GM19328 (cell line): ENCODE measurements around the gene LPP.

ENCODE experiments used
- ATAC-seq: cut with Tn5 transposase; IDR thresholded peaks from one replicate; pipeline ENCODE4 v1.9.1; 2021; ENCODE audit warnings: mild to moderate bottlenecking, moderate library complexity; ENCODE audit not compliant: unreplicated experiment

LPP gene

GRCh38 chr3:188721312-188721711, 567.4 kb downstream of the LPP start:
- no peak for ATAC-seq

- no peak for ATAC-seq
Measured at GRCh38 chr3:188721990-188722389, 568.0 kb downstream of the LPP start.

DNA sequence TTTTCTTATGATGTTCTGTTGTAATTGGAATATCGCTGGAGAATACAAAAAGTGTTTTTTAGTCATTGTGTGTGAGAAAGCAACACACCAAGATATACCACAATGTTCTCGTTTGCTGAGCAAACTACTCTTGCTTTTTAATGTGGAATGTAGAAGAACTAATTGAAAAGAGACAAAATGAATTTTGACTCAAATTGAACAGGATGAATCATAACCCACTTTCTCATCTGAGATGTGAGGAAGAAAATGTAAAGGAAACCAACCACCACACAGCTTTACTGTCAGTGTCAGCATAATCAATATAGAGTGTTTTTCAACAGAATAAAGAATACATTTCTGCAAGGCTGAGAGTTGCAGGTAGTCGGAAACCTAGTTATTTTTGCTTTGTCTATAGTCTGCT, 569.0 kb downstream of the LPP start:
- no peak for ATAC-seq

GRCh38 chr3:188727052-188727451, 573.1 kb downstream of the LPP start:
- no peak for ATAC-seq

GRCh38 chr3:188728371-188728896, 574.5 kb downstream of the LPP start:
- ATAC-seq, result no peak

DNA sequence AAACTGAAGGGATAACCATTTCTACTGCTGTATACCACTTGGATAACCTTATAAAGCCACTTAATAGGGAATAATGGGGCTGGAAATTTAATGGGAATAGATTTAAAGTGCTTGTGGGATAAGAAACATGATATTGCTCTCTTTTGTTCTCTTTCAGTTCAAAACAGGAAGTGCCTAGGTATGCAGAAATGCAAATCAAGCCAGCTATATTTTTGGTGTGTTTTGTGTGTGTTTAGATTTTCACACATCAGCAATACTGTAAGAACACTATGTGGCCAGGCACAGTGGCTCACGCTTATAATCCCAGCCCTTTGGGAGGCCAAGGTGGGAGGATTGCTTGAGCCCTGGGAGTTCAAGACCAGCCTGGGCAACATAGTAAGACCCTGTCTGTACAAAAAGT, 575.5 kb downstream of the LPP start:
- no peak for ATAC-seq

DNA sequence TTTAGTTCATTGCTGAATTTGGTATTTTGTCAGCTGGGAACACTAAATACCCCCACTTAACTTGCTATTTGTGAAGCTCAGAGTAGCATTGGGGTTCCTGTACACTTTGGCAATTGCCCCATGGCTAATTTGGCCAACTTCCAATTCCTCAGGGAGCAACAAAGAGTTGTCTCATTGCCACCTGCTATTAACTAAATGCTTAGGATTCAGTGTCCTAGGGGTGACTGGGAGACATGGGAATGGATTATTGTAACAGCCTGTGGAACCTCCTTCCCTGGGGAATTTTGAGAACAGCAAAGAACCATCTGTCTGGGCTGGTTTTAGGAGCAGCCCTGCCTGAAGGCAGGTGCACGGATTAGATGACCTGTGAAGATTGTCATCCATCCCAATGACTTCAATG, 580.4 kb downstream of the LPP start:
- ATAC-seq, result no peak

DNA sequence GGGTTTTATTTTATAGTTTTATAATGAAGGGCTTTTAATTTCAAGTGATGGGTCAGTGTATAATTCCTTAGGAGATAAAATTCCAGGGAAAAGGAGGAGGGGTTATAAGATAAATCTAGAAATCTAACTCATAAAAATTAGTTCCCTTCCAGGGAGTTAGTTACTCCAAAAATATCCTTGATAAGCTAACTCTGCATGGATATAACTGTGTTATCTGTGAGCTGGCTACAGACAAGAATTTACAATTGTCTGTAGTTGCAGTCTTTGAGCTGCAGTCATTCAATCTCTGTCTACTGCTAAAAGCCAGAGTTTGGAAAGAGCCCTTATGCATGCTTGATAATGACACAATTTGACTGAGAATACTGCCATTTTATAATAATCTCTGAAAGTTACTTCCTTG, 585.6 kb downstream of the LPP start:
- no peak for ATAC-seq

DNA sequence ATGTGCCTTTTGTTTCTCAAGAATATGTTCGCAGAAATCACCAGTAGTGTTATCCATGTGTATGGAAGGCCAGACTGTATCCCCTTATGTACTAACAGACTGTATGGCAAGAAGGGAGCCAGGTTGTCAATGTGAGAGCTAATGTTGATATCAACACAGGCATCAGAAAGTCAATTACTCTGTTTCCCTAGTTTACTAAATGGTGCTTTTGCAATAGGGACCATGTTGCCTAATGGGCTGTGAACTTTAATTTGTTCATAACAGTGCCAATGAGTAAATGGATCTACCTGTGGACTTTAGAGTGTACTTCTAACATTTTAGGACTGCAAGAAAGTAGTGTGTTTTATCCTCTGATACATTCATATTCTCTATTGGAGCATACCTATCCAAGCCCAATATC, 586.1 kb downstream of the LPP start:
- ATAC-seq, result no peak

DNA sequence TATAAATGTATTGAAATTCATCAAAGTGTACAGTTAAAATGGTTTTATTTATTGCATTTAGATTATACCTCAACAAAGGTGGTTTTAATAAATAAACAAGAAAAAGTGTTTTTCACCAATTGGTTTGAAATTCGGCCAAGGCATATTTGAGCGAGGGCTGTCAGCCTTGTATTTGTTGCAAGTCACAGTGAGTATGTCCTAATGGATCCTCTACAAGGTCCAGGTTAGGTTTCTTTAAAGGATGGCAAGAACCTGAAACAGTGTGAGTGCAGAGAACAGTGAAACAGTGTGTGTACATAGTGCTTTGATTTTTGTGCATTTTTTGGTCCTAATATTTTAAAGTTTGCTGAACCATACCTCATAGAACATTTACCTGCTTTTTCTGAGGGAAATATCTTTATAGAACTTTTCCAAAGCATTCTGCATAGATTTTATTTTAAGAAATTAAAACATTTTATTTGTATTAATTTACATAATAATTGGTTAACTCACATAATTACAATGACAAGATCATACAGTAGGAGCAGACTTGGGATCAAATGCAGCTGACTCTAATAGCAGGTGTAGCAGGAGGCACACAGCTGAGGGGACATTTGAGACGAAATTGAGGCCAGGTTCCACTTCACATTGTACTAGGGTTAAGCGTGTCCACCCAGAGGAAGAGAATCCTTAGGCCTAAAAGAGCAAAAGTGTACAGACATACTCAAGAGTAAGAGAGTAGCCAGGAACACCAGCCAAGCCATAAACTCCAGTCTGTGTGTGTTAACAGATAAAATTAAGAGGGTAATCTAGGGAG, 589.0 kb downstream of the LPP start:
- no peak for ATAC-seq

DNA sequence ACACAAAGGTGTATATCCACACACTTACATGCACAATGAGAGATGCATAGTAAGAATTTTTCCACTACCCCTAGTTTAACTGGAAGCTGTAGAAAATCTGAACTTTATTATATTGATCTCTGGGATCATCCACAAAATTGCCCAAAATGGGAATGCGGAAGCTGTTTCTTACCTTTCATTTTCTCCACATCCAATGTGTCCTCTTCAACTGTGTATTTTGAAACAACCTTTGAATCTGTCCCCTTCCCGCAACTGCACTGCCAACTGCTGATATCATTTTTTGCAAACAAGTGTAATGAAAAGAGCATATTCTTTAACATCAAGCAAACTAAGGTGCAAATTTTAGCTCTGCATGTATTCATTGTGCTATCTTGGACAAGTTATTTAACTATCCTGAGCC, 590.2 kb downstream of the LPP start:
- no peak for ATAC-seq

DNA sequence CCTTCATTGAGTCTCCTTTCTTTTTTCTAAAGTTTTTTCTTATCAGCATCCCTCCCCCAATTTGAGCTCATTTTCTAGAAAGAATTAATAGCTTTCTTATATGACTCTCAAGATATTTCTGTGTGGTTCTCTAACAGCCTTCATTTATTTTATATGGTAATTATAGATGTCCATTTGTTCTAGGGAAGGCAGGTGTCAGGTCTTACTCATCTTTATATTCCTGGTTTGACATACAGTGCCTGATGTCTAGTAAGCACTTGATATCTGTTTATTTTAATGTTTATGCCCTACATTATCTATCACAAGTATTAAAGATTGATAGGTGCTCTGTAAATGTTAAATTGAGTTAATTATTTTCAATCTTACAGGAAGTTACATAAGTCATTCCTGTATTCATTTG, 591.1 kb downstream of the LPP start:
- ATAC-seq, result no peak

DNA sequence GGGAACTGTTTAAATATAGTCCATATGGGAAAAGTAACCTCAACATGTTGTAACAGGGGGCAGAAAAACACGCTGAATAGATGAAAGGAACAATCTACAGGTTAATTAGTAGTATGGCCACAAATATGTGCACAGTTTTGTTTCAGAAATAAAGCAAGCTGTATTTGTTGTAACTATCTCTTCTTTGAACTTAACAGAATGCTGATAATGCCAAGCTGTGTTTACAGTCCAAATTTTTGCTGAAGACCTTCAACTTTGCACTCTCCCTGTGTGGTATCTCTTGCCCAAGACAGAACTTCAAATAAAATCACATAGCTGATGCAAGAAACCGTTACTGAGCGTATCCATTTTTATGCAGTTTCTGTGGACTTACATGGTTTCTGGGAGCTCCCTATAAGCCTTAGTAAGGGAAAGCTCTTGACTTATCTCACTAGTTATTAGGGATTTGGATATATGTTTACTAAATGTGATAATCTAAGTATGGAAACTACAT, 592.4 kb downstream of the LPP start:
- no peak for ATAC-seq

GRCh38 chr3:188747489-188747888, 593.5 kb downstream of the LPP start:
- ATAC-seq, result no peak

DNA sequence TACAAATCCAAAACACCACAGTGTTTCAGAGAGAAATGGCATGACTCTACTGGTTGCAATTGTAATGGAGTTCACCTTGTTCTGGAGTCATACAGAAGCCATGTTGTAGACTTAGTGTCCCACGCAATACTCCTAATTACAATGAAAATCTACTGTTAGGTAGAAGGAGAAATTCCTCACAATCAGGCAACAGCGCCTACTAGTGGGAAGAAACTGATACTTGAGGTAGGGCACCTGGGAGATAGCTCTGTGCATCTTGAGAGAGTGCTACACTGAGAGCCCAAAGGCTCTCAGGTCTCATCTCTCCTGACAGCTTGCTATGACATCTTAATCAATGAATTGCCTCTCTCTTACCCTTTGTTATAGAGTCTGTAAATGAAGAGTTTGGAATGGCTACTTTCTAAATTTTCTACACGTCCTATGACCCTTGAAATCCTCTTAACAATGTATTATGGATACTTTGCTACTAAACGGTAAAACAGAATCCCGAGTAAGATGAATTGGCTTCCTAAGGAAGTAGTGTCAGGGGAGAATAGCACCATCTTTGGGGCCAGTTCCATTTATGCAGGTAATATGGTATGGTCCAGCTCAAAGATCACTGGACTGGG, 595.2 kb downstream of the LPP start:
- ATAC-seq, result no peak

- no peak for ATAC-seq
Measured at GRCh38 chr3:188749830-188750229, 595.9 kb downstream of the LPP start.

- no peak for ATAC-seq
Measured at GRCh38 chr3:188750617-188751016, 596.7 kb downstream of the LPP start.

- ATAC-seq, result no peak
Measured at GRCh38 chr3:188752850-188753249, 598.9 kb downstream of the LPP start.

DNA sequence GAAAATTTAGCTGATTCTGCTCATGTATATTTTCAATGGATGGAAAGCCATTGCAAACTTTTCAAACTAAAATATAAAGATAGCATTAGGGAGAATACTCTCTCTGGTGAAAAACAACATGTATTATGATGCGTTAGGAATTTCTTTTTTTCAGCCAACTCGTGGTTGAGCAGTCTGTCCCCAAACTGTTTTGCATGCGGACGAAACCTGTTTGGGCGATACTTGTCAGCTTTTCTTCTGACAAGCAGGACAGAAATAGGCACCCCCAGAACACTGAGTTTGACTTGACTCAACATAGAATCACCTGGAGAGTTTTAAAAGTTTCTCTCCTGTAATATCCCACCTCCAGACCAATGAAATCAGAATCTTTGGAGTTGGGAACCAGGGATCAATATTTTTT, 600.3 kb downstream of the LPP start:
- ATAC-seq, result no peak

- no peak for ATAC-seq
Measured at GRCh38 chr3:188756241-188756640, 602.3 kb downstream of the LPP start.

GRCh38 chr3:188759336-188760005, 605.5 kb downstream of the LPP start:
- no peak for ATAC-seq

- ATAC-seq, result no peak
Measured at GRCh38 chr3:188760408-188760807, 606.5 kb downstream of the LPP start.
